C4-2B (cell line): ENCODE measurements around the gene NUP93.

Experiments
- H3K27ac ChIP-seq: fragments of 450-650 bp; 2 replicates; pipeline ENCODE4 v1.5.1; 2017
- CTCF ChIP-seq: fragments of 450-650 bp; conservative IDR thresholded peaks from 2 replicates; pipeline ENCODE4 v1.5.1; 2017; ENCODE audit warnings: mild to moderate bottlenecking
- ZFX ChIP-seq: fragments of 450-650 bp; IDR thresholded peaks from 2 replicates; pipeline ENCODE4 v1.6.1; 2017

The NUP93 gene

GRCh38 chr16:56812884-56813283, 83.0 kb downstream of the NUP93 start:
- H3K27ac ChIP-seq = 0 out of 2 replicates have a peak overlapping the region, but pooled peaks have one; percentile 14
- TF ChIP-seq ZFX = no peak

- H3K27ac ChIP-seq = peak overlapping the region; percentile 39; the same call in 1 of the 2 replicates
- TF ChIP-seq CTCF (no peak), ZFX (no peak)
Observed at GRCh38 chr16:56814537-56815432, 84.9 kb downstream of the NUP93 start.

- no peak for TF ChIP-seq ZFX
- TF ChIP-seq CTCF = no peak
- peak overlapping the region; percentile 25; the same call in 1 of the 2 replicates for H3K27ac ChIP-seq
Observed at GRCh38 chr16:56815721-56816120, 85.8 kb downstream of the NUP93 start.

- H3K27ac ChIP-seq = no peak overlapping the region
- no peak for TF ChIP-seq ZFX
- no peak for TF ChIP-seq CTCF
Observed at GRCh38 chr16:56817056-56817455, 87.1 kb downstream of the NUP93 start.

- no peak overlapping the region for H3K27ac ChIP-seq
- TF ChIP-seq ZFX = no peak
Observed at GRCh38 chr16:56817938-56818337, 88.0 kb downstream of the NUP93 start.

GRCh38 chr16:56823081-56823733, 93.3 kb downstream of the NUP93 start:
- H3K27ac ChIP-seq = no peak overlapping the region
- no peak for TF ChIP-seq ZFX
- no peak for TF ChIP-seq CTCF

GRCh38 chr16:56824331-56824730, 94.4 kb downstream of the NUP93 start:
- TF ChIP-seq ZFX (no peak), CTCF (no peak)
- H3K27ac ChIP-seq = no peak overlapping the region

- no peak for TF ChIP-seq CTCF
- no peak for TF ChIP-seq ZFX
- H3K27ac ChIP-seq = no peak overlapping the region
Observed at GRCh38 chr16:56824804-56825203, 94.9 kb downstream of the NUP93 start.
